Activated CD4-positive, alpha-beta T cell treated with anti-CD3 and anti-CD28 coated beads, Interleukin-2, Interleukin-4, amounts not matched to agents 100 ng/mL and 50 ng/mL, durations not matched to agents 16 hours and 8 hours (primary cell): Measurements from ENCODE around the gene GRHL1.
A peak's percentile ranks its signal among the peaks of the same experiment; 100 is the strongest.

ENCODE experiments used
- DNase-seq: peaks from one replicate; pipeline ENCODE4 v3.0.0-alpha.2; 2020; ENCODE audit warnings: low spot score

GRHL1 gene

GRCh38 chr2:9972621-9973479 lies 21.4 kb downstream of the GRHL1 start:
- DNase-seq, result no peak

GRCh38 chr2:9973690-9974089 lies 22.2 kb downstream of the GRHL1 start:
- no peak for DNase-seq

GRCh38 chr2:9974343-9974742 lies 22.9 kb downstream of the GRHL1 start:
- DNase-seq, result no peak

GRCh38 chr2:9975328-9975727 lies 23.8 kb downstream of the GRHL1 start:
- no peak for DNase-seq

GRCh38 chr2:9975805-9976447 lies 24.4 kb downstream of the GRHL1 start:
- DNase-seq, result peak; percentile 52

- DNase-seq, result no peak
These were observed 28.5 kb downstream of the GRHL1 start for GRCh38 chr2:9979977-9980376.

- DNase-seq, result no peak
These were observed 29.0 kb downstream of the GRHL1 start for GRCh38 chr2:9980520-9980919.

GRCh38 chr2:9981655-9982054 lies 30.2 kb downstream of the GRHL1 start:
- no peak for DNase-seq

- DNase-seq, result no peak
These were observed 30.8 kb downstream of the GRHL1 start for GRCh38 chr2:9982248-9982647.

GRCh38 chr2:9982891-9983290 lies 31.4 kb downstream of the GRHL1 start:
- no peak for DNase-seq

- no peak for DNase-seq
These were observed 32.1 kb downstream of the GRHL1 start for GRCh38 chr2:9983401-9984216.

GRCh38 chr2:9984217-9984739 lies 32.8 kb downstream of the GRHL1 start:
- peak; percentile 54 for DNase-seq

- no peak for DNase-seq
These were observed 33.5 kb downstream of the GRHL1 start for GRCh38 chr2:9984871-9985480.

- DNase-seq, result no peak
These were observed 34.2 kb downstream of the GRHL1 start for GRCh38 chr2:9985531-9986328.

- DNase-seq, result no peak
These were observed 36.8 kb downstream of the GRHL1 start for GRCh38 chr2:9988320-9988719.

- no peak for DNase-seq
These were observed 39.2 kb downstream of the GRHL1 start for GRCh38 chr2:9990736-9991135.

- DNase-seq, result no peak
These were observed 39.7 kb downstream of the GRHL1 start for GRCh38 chr2:9991221-9991620.

- DNase-seq, result no peak
These were observed 40.4 kb downstream of the GRHL1 start for GRCh38 chr2:9991829-9992273.

- no peak for DNase-seq
These were observed 41.1 kb downstream of the GRHL1 start for GRCh38 chr2:9992427-9993187.

- DNase-seq, result peak; percentile 64
These were observed 42.1 kb downstream of the GRHL1 start for GRCh38 chr2:9993488-9994165.
